ENCODE measurements around the gene ANKS3.

DNA sequence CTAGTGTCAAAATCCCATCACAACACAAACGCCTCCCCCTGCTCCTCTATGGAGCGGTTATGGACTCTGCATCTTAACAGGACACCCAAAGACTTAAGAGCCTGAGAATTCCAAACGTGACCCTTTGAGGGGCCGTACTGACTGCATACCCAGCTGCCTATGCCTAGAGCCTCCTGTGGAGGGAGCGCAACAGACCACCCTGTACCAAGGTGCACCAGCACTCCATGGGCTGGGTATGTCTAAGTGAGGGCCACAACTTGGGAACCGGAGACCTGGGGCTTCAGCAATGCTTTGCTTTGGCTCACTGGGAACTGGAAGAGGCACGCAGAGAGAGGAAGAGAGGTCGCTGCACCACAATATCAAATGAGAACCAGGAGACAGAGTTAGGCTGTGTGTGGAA lies 5.4 kb downstream of the ANKS3 start:
- TF ChIP-seq, protein P1, sequence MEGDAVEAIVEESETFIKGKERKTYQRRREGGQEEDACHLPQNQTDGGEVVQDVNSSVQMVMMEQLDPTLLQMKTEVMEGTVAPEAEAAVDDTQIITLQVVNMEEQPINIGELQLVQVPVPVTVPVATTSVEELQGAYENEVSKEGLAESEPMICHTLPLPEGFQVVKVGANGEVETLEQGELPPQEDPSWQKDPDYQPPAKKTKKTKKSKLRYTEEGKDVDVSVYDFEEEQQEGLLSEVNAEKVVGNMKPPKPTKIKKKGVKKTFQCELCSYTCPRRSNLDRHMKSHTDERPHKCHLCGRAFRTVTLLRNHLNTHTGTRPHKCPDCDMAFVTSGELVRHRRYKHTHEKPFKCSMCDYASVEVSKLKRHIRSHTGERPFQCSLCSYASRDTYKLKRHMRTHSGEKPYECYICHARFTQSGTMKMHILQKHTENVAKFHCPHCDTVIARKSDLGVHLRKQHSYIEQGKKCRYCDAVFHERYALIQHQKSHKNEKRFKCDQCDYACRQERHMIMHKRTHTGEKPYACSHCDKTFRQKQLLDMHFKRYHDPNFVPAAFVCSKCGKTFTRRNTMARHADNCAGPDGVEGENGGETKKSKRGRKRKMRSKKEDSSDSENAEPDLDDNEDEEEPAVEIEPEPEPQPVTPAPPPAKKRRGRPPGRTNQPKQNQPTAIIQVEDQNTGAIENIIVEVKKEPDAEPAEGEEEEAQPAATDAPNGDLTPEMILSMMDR (IDR thresholded peaks at IDR 0.05) = no peak
- TF ChIP-seq, protein P2, sequence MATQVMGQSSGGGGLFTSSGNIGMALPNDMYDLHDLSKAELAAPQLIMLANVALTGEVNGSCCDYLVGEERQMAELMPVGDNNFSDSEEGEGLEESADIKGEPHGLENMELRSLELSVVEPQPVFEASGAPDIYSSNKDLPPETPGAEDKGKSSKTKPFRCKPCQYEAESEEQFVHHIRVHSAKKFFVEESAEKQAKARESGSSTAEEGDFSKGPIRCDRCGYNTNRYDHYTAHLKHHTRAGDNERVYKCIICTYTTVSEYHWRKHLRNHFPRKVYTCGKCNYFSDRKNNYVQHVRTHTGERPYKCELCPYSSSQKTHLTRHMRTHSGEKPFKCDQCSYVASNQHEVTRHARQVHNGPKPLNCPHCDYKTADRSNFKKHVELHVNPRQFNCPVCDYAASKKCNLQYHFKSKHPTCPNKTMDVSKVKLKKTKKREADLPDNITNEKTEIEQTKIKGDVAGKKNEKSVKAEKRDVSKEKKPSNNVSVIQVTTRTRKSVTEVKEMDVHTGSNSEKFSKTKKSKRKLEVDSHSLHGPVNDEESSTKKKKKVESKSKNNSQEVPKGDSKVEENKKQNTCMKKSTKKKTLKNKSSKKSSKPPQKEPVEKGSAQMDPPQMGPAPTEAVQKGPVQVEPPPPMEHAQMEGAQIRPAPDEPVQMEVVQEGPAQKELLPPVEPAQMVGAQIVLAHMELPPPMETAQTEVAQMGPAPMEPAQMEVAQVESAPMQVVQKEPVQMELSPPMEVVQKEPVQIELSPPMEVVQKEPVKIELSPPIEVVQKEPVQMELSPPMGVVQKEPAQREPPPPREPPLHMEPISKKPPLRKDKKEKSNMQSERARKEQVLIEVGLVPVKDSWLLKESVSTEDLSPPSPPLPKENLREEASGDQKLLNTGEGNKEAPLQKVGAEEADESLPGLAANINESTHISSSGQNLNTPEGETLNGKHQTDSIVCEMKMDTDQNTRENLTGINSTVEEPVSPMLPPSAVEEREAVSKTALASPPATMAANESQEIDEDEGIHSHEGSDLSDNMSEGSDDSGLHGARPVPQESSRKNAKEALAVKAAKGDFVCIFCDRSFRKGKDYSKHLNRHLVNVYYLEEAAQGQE (IDR thresholded peaks at IDR 0.05) = no peak
- TF ChIP-seq, protein P3, sequence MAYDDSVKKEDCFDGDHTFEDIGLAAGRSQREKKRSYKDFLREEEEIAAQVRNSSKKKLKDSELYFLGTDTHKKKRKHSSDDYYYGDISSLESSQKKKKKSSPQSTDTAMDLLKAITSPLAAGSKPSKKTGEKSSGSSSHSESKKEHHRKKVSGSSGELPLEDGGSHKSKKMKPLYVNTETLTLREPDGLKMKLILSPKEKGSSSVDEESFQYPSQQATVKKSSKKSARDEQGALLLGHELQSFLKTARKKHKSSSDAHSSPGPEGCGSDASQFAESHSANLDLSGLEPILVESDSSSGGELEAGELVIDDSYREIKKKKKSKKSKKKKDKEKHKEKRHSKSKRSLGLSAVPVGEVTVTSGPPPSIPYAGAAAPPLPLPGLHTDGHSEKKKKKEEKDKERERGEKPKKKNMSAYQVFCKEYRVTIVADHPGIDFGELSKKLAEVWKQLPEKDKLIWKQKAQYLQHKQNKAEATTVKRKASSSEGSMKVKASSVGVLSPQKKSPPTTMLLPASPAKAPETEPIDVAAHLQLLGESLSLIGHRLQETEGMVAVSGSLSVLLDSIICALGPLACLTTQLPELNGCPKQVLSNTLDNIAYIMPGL (CRISPR knock-in tag; IDR thresholded peaks at IDR 0.05; ENCODE audit: borderline replicate concordance) = no peak

Measured in A549 (cell line).